HepG2 (cell line): ENCODE results near the gene PLIN3. TPM values are rescaled to one million over a fixed set of nuclear protein-coding genes. Genes with fewer than 3 reads are reported as not detected.
"Not testable (repeated sequence)": the region's sequence is repeated elsewhere in the genome, so short reads cannot be mapped to it uniquely, and the experiment has no call there.

Source experiments
- ATAC-seq: fragments of 200-7000 bp; cut with Tn5 transposase; 3 replicates; pipeline ENCODE4 v1.9.1; 2020; ENCODE audit warnings: mild to moderate bottlenecking, moderate library complexity
- BruUV-seq: library from RNA; stranded (reverse); fragments of 400-500 nt; replicated peaks from 2 replicates; lab custom pipeline; 2021; lab: Mats Ljungman, UMichigan
- CTCF ChIA-PET: fragments of 300-600 bp; formaldehyde crosslinking; extraction: SDS; loops from one replicate; lab custom pipeline; 2021; ENCODE audit warnings: low total read pairs, inconsistent platforms, low intra/inter-chr PET ratio; lab: Yijun Ruan, JAX
- POLR2A ChIA-PET: fragments of 350-600 bp; sonication (Branson Sonifier 250); formaldehyde crosslinking; loops from one replicate; lab custom pipeline; 2020; ENCODE audit warnings: antibody characterized with exemption, inconsistent platforms; lab: Yijun Ruan, JAX
- DNase-seq: peaks from one replicate; pipeline ENCODE4 v3.0.0-alpha.2; 2015; ENCODE audit warnings: low spot score
- FAIRE-seq: peaks from 3 replicates; lab custom pipeline; 2011; peaks lifted over from hg19 to GRCh38; lab: Jason Lieb, UNC
- H2AFZ ChIP-seq: one replicate; pipeline ENCODE4 v1.6.1; 2011; ENCODE audit warnings: low read length, inconsistent platforms
- H3K27ac ChIP-seq: fragments of 300-600 bp; 3 replicates; pipeline ENCODE4 v1.8.0; 2011; ENCODE audit warnings: mixed run types, mild to moderate bottlenecking, mixed read lengths, low read length, inconsistent platforms; ENCODE audit not compliant: insufficient read depth; ENCODE audit errors: extremely low read length
- H3K27me3 ChIP-seq, 2 experiments: fragments of 200-600 bp in 1 of 2; 2 replicates in 1 of 2; 3 replicates in 1 of 2; pipeline versions ENCODE4 v1.6.0 to v1.8.0; 2011; ENCODE audit warnings: low read length in 2 of 2, mild to moderate bottlenecking in 2 of 2, moderate library complexity in 2 of 2, inconsistent platforms in 1 of 2; ENCODE audit not compliant: insufficient read depth in 2 of 2, control insufficient read depth in 1 of 2
- H3K36me3 ChIP-seq, 2 experiments: fragments of 200-600 bp in 1 of 2; replicated peaks in 1 of 2; 2 replicates in 1 of 2; 3 replicates in 1 of 2; pipeline versions ENCODE4 v1.5.1 to v1.8.0; 2011; ENCODE audit warnings: low read length in 2 of 2, inconsistent platforms in 1 of 2; ENCODE audit not compliant: insufficient read depth in 2 of 2, control insufficient read depth in 1 of 2
- H3K4me1 ChIP-seq: 2 replicates; pipeline ENCODE4 v1.5.1; 2012; ENCODE audit warnings: low read length, inconsistent platforms; ENCODE audit not compliant: insufficient read depth
- H3K4me2 ChIP-seq: 2 replicates; pipeline ENCODE4 v1.6.0; 2011; ENCODE audit warnings: low read depth, low read length, inconsistent platforms
- H3K4me3 ChIP-seq, 3 experiments: fragments of 200-600 bp in 1 of 3; sonication (generic), shearing (Covaris generic) in 1 of 3; replicated peaks in 1 of 3; 2 replicates each; pipeline ENCODE4 v1.5.1; 2011 to 2016; ENCODE audit warnings: low read length in 3 of 3, inconsistent platforms in 2 of 3, low read depth in 2 of 3, mild to moderate bottlenecking in 2 of 3, control low read depth in 1 of 3, mixed read lengths in 1 of 3; ENCODE audit not compliant: insufficient read depth in 1 of 3
- H3K79me2 ChIP-seq: one replicate; pipeline ENCODE4 v1.6.1; 2011; ENCODE audit warnings: low read length, inconsistent platforms; ENCODE audit not compliant: insufficient read depth
- H3K9ac ChIP-seq: 2 replicates; pipeline ENCODE4 v1.6.0; 2011; ENCODE audit warnings: mild to moderate bottlenecking, low read depth, low read length, inconsistent platforms; ENCODE audit not compliant: insufficient read depth
- H3K9me3 ChIP-seq: 2 replicates; pipeline ENCODE4 v1.5.1; 2012; ENCODE audit warnings: mild to moderate bottlenecking, low read length
- H4K20me1 ChIP-seq: 2 replicates; pipeline ENCODE4 v1.6.0; 2011; ENCODE audit warnings: inconsistent platforms, mild to moderate bottlenecking, low read length, moderate library complexity; ENCODE audit not compliant: insufficient read depth
- ASH2L ChIP-seq: fragments of 300-600, 200-600 bp; sonication (generic); IDR thresholded peaks from 2 replicates; pipeline ENCODE4 v1.7.0; 2017; ENCODE audit warnings: low read depth, mild to moderate bottlenecking, moderate library complexity, mixed read lengths, low read length; ENCODE audit not compliant: insufficient read length
- ATF7 ChIP-seq, 2 experiments: fragments of 450-650 bp in 1 of 2; sonication (generic) in 1 of 2; formaldehyde crosslinking in 1 of 2; IDR thresholded peaks; 2 replicates each; pipeline versions ENCODE4 v1.4.0 to v1.6.1; 2016 to 2020; ENCODE audit warnings: antibody characterized with exemption in 1 of 2, mild to moderate bottlenecking in 1 of 2, missing genetic modification reagents in 1 of 2
- CEBPG ChIP-seq: IDR thresholded peaks from 2 replicates; pipeline ENCODE4 v1.6.1; 2016
- ETS1 ChIP-seq: sonication (generic); formaldehyde crosslinking; IDR thresholded peaks from 2 replicates; pipeline ENCODE4 v1.4.0; 2020; ENCODE audit warnings: missing genetic modification reagents
- HBP1 ChIP-seq: IDR thresholded peaks from 2 replicates; pipeline ENCODE4 v1.6.1; 2016; ENCODE audit warnings: low read depth, control low read depth
- KAT2B ChIP-seq: fragments of 150-350 bp; IDR thresholded peaks from 2 replicates; pipeline ENCODE4 v1.6.1; 2014; ENCODE audit warnings: low read depth, low read length, borderline replicate concordance
- MIER2 ChIP-seq: IDR thresholded peaks from 2 replicates; pipeline ENCODE4 v1.6.1; 2016; ENCODE audit warnings: missing biosample characterization, missing genetic modification reagents
- MTF1 ChIP-seq: sonication (generic); formaldehyde crosslinking; IDR thresholded peaks from 2 replicates; pipeline ENCODE4 v1.5.0; 2020; ENCODE audit warnings: missing genetic modification reagents
- NFE2L2 ChIP-seq: fragments of 150-350 bp; IDR thresholded peaks from 2 replicates; pipeline ENCODE4 v1.6.1; 2014; ENCODE audit warnings: low read length
- SMARCC2 ChIP-seq: fragments of 450-650 bp; IDR thresholded peaks from 2 replicates; pipeline ENCODE4 v1.6.1; 2017; ENCODE audit warnings: antibody characterized with exemption, mild to moderate bottlenecking
- ZEB1 ChIP-seq: IDR thresholded peaks from 2 replicates; pipeline ENCODE4 v1.6.1; 2012; ENCODE audit warnings: mild to moderate bottlenecking, low read depth, inconsistent platforms; ENCODE audit not compliant: insufficient replicate concordance
- ZNF260 ChIP-seq: sonication (generic); formaldehyde crosslinking; IDR thresholded peaks from 2 replicates; pipeline ENCODE4 v1.4.0; 2020; ENCODE audit warnings: missing genetic modification reagents, low read depth, mild to moderate bottlenecking, borderline replicate concordance
- ZNF343 ChIP-seq: sonication (generic); formaldehyde crosslinking; IDR thresholded peaks from 2 replicates; pipeline ENCODE4 v1.4.0; 2020; ENCODE audit warnings: mild to moderate bottlenecking, missing genetic modification reagents
- ZNF720 ChIP-seq: sonication (generic); formaldehyde crosslinking; IDR thresholded peaks from 2 replicates; pipeline ENCODE4 v1.4.0; 2020; ENCODE audit warnings: missing genetic modification reagents
- WGBS: methylation state at CpG from one replicate; pipeline ENCODE4 v1.1.6; 2017; ENCODE audit warnings: low lambda C conversion rate; 5-methylcytosine and 5-hydroxymethylcytosine counted together
- in situ Hi-C: cut with HindIII; loops from 2 replicates; pipeline ENCODE4 v1.10.0; 2017; ENCODE audit warnings: low pct_unique_long_range_greater_than_20kb; ENCODE audit not compliant: extremely low pct_ligation_motif_present
- intact Hi-C: fragments of 100-400 bp; cut with micrococcal nuclease; formaldehyde crosslinking; loops from one replicate; pipeline ENCODE4 v1.10.0; 2022; ENCODE audit not compliant: unreplicated experiment
- polyA plus RNA-seq, 8 experiments: library from polyadenylated mRNA; depleted of rRNA in 3 of 8; stranded (reverse) in 7 of 8; unstranded in 1 of 8; fragments of >200 nt; fragmentation: Illumina TruSeq in 4 of 8; extraction: Trizol in 4 of 8; gene quantifications; 2 replicates each; pipeline versions ENCODE4 v1.2.1 to v1.2.3, GENCODE V29; 2011 to 2016; ENCODE audit warnings: low read depth in 4 of 8, missing spikeins in 1 of 8, mixed read lengths in 1 of 8; ENCODE audit not compliant: insufficient read depth in 1 of 8
- total RNA-seq, 5 experiments: library from RNA; depleted of rRNA; stranded (reverse); fragments of >200 nt; fragmentation: Illumina TruSeq; extraction: Trizol; gene quantifications; 2 replicates each; pipeline ENCODE4 v1.2.3, GENCODE V29; 2016; ENCODE audit warnings: low read depth in 1 of 5

Gene PLIN3
- total and polyA plus RNA-seq, 2 of the 13 experiments (the other 11 are each of a cell fraction or from before 2014, with no cell fraction given), result 49.3 to 57.9 TPM

GRCh38 chr19:4891066-4891465 is 23.6 kb upstream of the PLIN3 start (continued):
- TF ChIP-seq ETS1 (CRISPR knock-in tag) (no peak), MTF1 (CRISPR knock-in tag) (no peak)

- BruUV-seq, result no TSS peak
- H3K9ac ChIP-seq, result no peak overlapping the region
- FAIRE-seq (no peak), DNase-seq (no peak), ATAC-seq (no peak)
- WGBS, result 58% methylated on average over 12 of the region's 14 CpGs
- POLR2A ChIA-PET, result no interaction called here
- H2AFZ ChIP-seq, result no peak overlapping the region
- CTCF ChIA-PET, result no interaction called here
- no peaks in the 10 kb centered on the region for H3K36me3 ChIP-seq
- intact Hi-C loops (no loop called here), in situ Hi-C loops (no loop called here)
- peaks cover 16% of the 10 kb centered on the region for H3K4me1 ChIP-seq
- no peaks in the 10 kb centered on the region for H3K79me2 ChIP-seq
- TF ChIP-seq ASH2L, result no peak
- no peak for TF ChIP-seq ZEB1
- no peak for TF ChIP-seq NFE2L2
- no peak for TF ChIP-seq MIER2 (CRISPR knock-in tag)
- TF ChIP-seq SMARCC2, result no peak
- TF ChIP-seq ZNF720 (CRISPR knock-in tag), result no peak
- no peak for TF ChIP-seq HBP1
- no peak for TF ChIP-seq CEBPG (CRISPR knock-in tag)
- TF ChIP-seq ZNF343 (CRISPR knock-in tag), result no peak
- no peak for TF ChIP-seq ZNF260
- TF ChIP-seq KAT2B, result no peak
- no peak for TF ChIP-seq ATF7 (IDR thresholded peaks at IDR 0.05)
- no peak for TF ChIP-seq ATF7 (CRISPR knock-in tag; IDR thresholded peaks at IDR 0.05)
- H3K27ac ChIP-seq, result no peak overlapping the region
- no peaks in the 10 kb centered on the region for H3K9me3 ChIP-seq
- no peaks in the 10 kb centered on the region for H4K20me1 ChIP-seq
- peaks cover 3 to 20% of the 10 kb centered on the region in 2 experiments; a peak in 2 of 5 replicates for H3K27me3 ChIP-seq
- no peak overlapping the region for H3K4me3 ChIP-seq
- no peak overlapping the region for H3K4me2 ChIP-seq
These were observed 21.8 kb upstream of the PLIN3 start for GRCh38 chr19:4889034-4889815.

- FAIRE-seq, H4K20me1 ChIP-seq, H3K9ac ChIP-seq, H3K79me2 ChIP-seq, BruUV-seq, intact Hi-C loops, ATAC-seq, CTCF ChIA-PET, H3K27ac ChIP-seq, H3K4me3 ChIP-seq, DNase-seq, in situ Hi-C loops, H3K4me2 ChIP-seq, H3K9me3 ChIP-seq, H2AFZ ChIP-seq, H3K36me3 ChIP-seq: not testable (repeated sequence)
- POLR2A ChIA-PET, result interaction anchor here (0.6 kb wide), 1 partner anchor 46 kb away, joined by 3 read pairs; no protein-coding TSS in a partner anchor
- peaks cover 19% of the 10 kb centered on the region for H3K4me1 ChIP-seq
- WGBS, result no CpG with 5 or more reads among the region's 6 CpGs
- peaks cover 5 to 20% of the 10 kb centered on the region in 2 experiments for H3K27me3 ChIP-seq
These were observed 20.3 kb upstream of the PLIN3 start for GRCh38 chr19:4887803-4888202.
